NCI-H2196 treated with DMSO at 0.1 percent for 48 hours (cell line): ENCODE measurements around the gene PPP6R1.

ENCODE experiments used
- DNase-seq: peaks from one replicate; lab custom pipeline; 2025; ENCODE audit not compliant: unreplicated experiment; lab: John Stamatoyannopoulos, UW

The PPP6R1 gene

GRCh38 chr19:55186080-55186479 lies 72.7 kb downstream of the PPP6R1 start:
- no peak for DNase-seq

DNA sequence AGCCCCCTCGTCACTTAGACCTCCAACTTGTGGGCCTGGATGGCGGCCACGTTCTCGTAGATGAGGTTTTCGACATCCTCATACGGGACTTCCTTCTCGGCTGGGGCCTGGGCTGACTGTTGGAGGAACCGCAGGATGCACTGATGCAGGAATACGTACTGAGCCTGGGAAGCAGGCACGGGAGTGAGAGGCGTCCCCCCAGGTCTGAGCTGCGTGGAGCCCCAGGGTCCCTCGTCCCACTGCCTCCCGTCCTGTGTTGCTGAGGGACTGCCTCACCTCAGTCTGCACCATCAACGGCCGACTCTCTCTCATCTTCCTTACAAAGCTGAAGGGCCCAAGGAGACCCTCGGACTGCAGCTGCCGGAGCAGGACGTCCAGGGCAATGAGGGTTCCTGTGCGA lies 77.1 kb downstream of the PPP6R1 start:
- no peak for DNase-seq
